Stimulated activated CD8-positive, alpha-beta memory T cell treated with anti-CD3 and anti-CD28 coated beads, Interleukin-4, amount 100 ng/mL, for 24 hours (primary cell): Measurements from ENCODE around the gene FBXO7.

Source experiments
- DNase-seq: peaks from one replicate; pipeline ENCODE4 v3.0.0-alpha.2; 2020; ENCODE audit warnings: low read depth

Gene FBXO7

GRCh38 chr22:32490279-32490678 lies 15.7 kb downstream of the FBXO7 start:
- no peak for DNase-seq

- DNase-seq, result no peak
These were observed 17.5 kb downstream of the FBXO7 start for GRCh38 chr22:32492111-32492510.

GRCh38 chr22:32493551-32493950 lies 18.9 kb downstream of the FBXO7 start:
- DNase-seq, result no peak

- DNase-seq, result no peak
These were observed 20.4 kb downstream of the FBXO7 start for GRCh38 chr22:32494971-32495370.

GRCh38 chr22:32499666-32500065 lies 25.1 kb downstream of the FBXO7 start:
- DNase-seq, result no peak

- DNase-seq, result no peak
These were observed 27.5 kb downstream of the FBXO7 start for GRCh38 chr22:32501836-32502752.

- DNase-seq, result no peak
These were observed 34.4 kb downstream of the FBXO7 start for GRCh38 chr22:32509045-32509444.

GRCh38 chr22:32511274-32511673 lies 36.7 kb downstream of the FBXO7 start:
- DNase-seq, result no peak

- DNase-seq, result no peak
These were observed 37.2 kb downstream of the FBXO7 start for GRCh38 chr22:32511776-32512175.

GRCh38 chr22:32512267-32512982 lies 37.8 kb downstream of the FBXO7 start:
- no peak for DNase-seq

GRCh38 chr22:32515084-32515483 lies 40.5 kb downstream of the FBXO7 start:
- DNase-seq, result no peak

GRCh38 chr22:32517488-32517887 lies 42.9 kb downstream of the FBXO7 start:
- DNase-seq, result no peak

GRCh38 chr22:32517921-32518320 lies 43.3 kb downstream of the FBXO7 start:
- DNase-seq, result no peak

GRCh38 chr22:32518381-32518780 lies 43.8 kb downstream of the FBXO7 start:
- no peak for DNase-seq

- no peak for DNase-seq
These were observed 44.2 kb downstream of the FBXO7 start for GRCh38 chr22:32518848-32519247.

- no peak for DNase-seq
These were observed 46.0 kb downstream of the FBXO7 start for GRCh38 chr22:32520612-32521011.

- no peak for DNase-seq
These were observed 47.6 kb downstream of the FBXO7 start for GRCh38 chr22:32522237-32522636.

- no peak for DNase-seq
These were observed 53.1 kb downstream of the FBXO7 start for GRCh38 chr22:32527756-32528155.

GRCh38 chr22:32528316-32528715 lies 53.7 kb downstream of the FBXO7 start:
- DNase-seq, result no peak

- DNase-seq, result peak; percentile 43
These were observed 54.7 kb downstream of the FBXO7 start for GRCh38 chr22:32528984-32529982.

GRCh38 chr22:32531228-32531627 lies 56.6 kb downstream of the FBXO7 start:
- no peak for DNase-seq
